DMS53 treated with DMSO at 0.1 percent for 48 hours (cell line): Measurements from ENCODE around the gene CLCF1.
A peak's percentile ranks its signal among the peaks of the same experiment; 100 is the strongest.

Source experiments
- DNase-seq: peaks from one replicate; lab custom pipeline; 2025; ENCODE audit not compliant: unreplicated experiment; lab: John Stamatoyannopoulos, UW

CLCF1 gene

GRCh38 chr11:67357831-67358670, 15.3 kb downstream of the CLCF1 start:
- no peak for DNase-seq

- peak; percentile 86 for DNase-seq
These were observed 16.4 kb downstream of the CLCF1 start for GRCh38 chr11:67356864-67357561.

GRCh38 chr11:67356387-67356863, 17.0 kb downstream of the CLCF1 start:
- DNase-seq = no peak

GRCh38 chr11:67355794-67356386, 17.5 kb downstream of the CLCF1 start:
- DNase-seq = no peak

GRCh38 chr11:67355023-67355793, 18.2 kb downstream of the CLCF1 start:
- DNase-seq = no peak

GRCh38 chr11:67354075-67355022, 19.0 kb downstream of the CLCF1 start:
- peak; percentile 84 for DNase-seq

- DNase-seq = peak; percentile 94
These were observed 19.9 kb downstream of the CLCF1 start, which contains the start of gene POLD4 for GRCh38 chr11:67353317-67354074. POLD4 (minus strand) TSS chr11:67353546; CDS start chr11:67353399, 147 bp downstream.

- DNase-seq = peak; percentile 89
These were observed 20.7 kb downstream of the CLCF1 start for GRCh38 chr11:67352546-67353316.

GRCh38 chr11:67351275-67352005, 22.0 kb downstream of the CLCF1 start:
- peak; percentile 89 for DNase-seq

GRCh38 chr11:67349928-67350465, 23.4 kb downstream of the CLCF1 start:
- no peak for DNase-seq

- no peak for DNase-seq
These were observed 23.9 kb downstream of the CLCF1 start for GRCh38 chr11:67349457-67349856.

- DNase-seq = no peak
These were observed 24.4 kb downstream of the CLCF1 start for GRCh38 chr11:67349036-67349435.

- DNase-seq = no peak
These were observed 25.2 kb downstream of the CLCF1 start for GRCh38 chr11:67347964-67348749.

- peak; percentile 73 for DNase-seq
These were observed 27.2 kb downstream of the CLCF1 start for GRCh38 chr11:67345920-67346819.

- no peak for DNase-seq
These were observed 28.0 kb downstream of the CLCF1 start for GRCh38 chr11:67345247-67345919.
